GM12878 (cell line): ENCODE results near the gene WIPF1. TPM values are rescaled to one million over a fixed set of nuclear protein-coding genes. Genes with fewer than 3 reads are reported as not detected.

Experiments used
- ATAC-seq: fragments of 200-7000 bp; cut with Tn5 transposase; 3 replicates; pipeline ENCODE4 v1.9.1; 2020; ENCODE audit warnings: mild to moderate bottlenecking, moderate library complexity
- BruUV-seq: library from RNA; stranded (reverse); fragments of 400-500 nt; replicated peaks from 2 replicates; lab custom pipeline; 2021; lab: Mats Ljungman, UMichigan
- CTCF ChIA-PET: fragments of 300-600 bp; sonication (Branson Sonifier 250); formaldehyde crosslinking; extraction: SDS; loops from one replicate; lab custom pipeline; 2021; ENCODE audit warnings: inconsistent platforms; lab: Yijun Ruan, JAX
- POLR2A ChIA-PET: fragments of 350-600 bp; formaldehyde crosslinking; extraction: SDS; loops from one replicate; lab custom pipeline; 2021; ENCODE audit warnings: inconsistent platforms; lab: Charles Lee
- RAD21 ChIA-PET: fragments of 300-600 bp; sonication (Branson Sonifier 250); formaldehyde crosslinking; loops from one replicate; lab custom pipeline; 2023; ENCODE audit warnings: antibody characterized with exemption; ENCODE audit not compliant: unreplicated experiment; lab: Charles Lee
- SMC1A ChIA-PET: fragments of 300-600 bp; sonication (Branson Sonifier 250); formaldehyde crosslinking; loops from one replicate; lab custom pipeline; 2023; ENCODE audit not compliant: unreplicated experiment, uncharacterized antibody; lab: Charles Lee
- DNase-seq: peaks from one replicate; pipeline ENCODE4 v3.0.0-alpha.2; 2011; ENCODE audit warnings: low read depth, low spot score
- FAIRE-seq: peaks from 3 replicates; lab custom pipeline; 2011; peaks lifted over from hg19 to GRCh38; lab: Jason Lieb, UNC
- H2AFZ ChIP-seq: 2 replicates; pipeline ENCODE4 v1.6.0; 2011; ENCODE audit warnings: low read depth, low read length, control low read depth; ENCODE audit not compliant: control insufficient read depth
- H3K27ac ChIP-seq: 2 replicates; pipeline ENCODE4 v1.5.1; 2011; ENCODE audit warnings: control low read depth; ENCODE audit not compliant: control insufficient read depth, insufficient read depth
- H3K27me3 ChIP-seq, 2 experiments: replicated peaks in 1 of 2; 2 replicates each; pipeline versions ENCODE4 v1.6.0 to v1.6.1; 2011; ENCODE audit warnings: low read length in 1 of 2; ENCODE audit not compliant: control insufficient read depth in 2 of 2, insufficient read depth in 2 of 2
- H3K36me3 ChIP-seq, 2 experiments: 2 replicates each; pipeline ENCODE4 v1.5.1; 2011; ENCODE audit warnings: low read length in 1 of 2; ENCODE audit not compliant: control insufficient read depth in 2 of 2, insufficient read depth in 2 of 2
- H3K4me1 ChIP-seq: 2 replicates; pipeline ENCODE4 v1.6.1; 2011; ENCODE audit warnings: mild to moderate bottlenecking, low read length, moderate library complexity, mixed read lengths; ENCODE audit not compliant: control insufficient read depth, insufficient read depth
- H3K4me2 ChIP-seq: 2 replicates; pipeline ENCODE4 v1.6.0; 2011; ENCODE audit warnings: control low read depth; ENCODE audit not compliant: control insufficient read depth, insufficient read depth
- H3K4me3 ChIP-seq: fragments of 200-600 bp; sonication (generic); 2 replicates; pipeline ENCODE4 v1.5.1; 2016
- H3K79me2 ChIP-seq: 2 replicates; pipeline ENCODE4 v1.6.0; 2011; ENCODE audit warnings: low read length; ENCODE audit not compliant: control insufficient read depth, insufficient read depth
- H3K9ac ChIP-seq: 2 replicates; pipeline ENCODE4 v1.8.0; 2011; ENCODE audit warnings: low read length, control low read depth, mixed read lengths; ENCODE audit not compliant: control insufficient read depth, insufficient read depth
- H3K9me3 ChIP-seq: replicated peaks from 3 replicates; pipeline ENCODE4 v1.5.1; 2011; ENCODE audit warnings: mild to moderate bottlenecking, low read length; ENCODE audit not compliant: control insufficient read depth, insufficient read depth
- H4K20me1 ChIP-seq: 2 replicates; pipeline ENCODE4 v1.6.0; 2011; ENCODE audit not compliant: control insufficient read depth, insufficient read depth
- BACH1 ChIP-seq: fragments of 450-650 bp; IDR thresholded peaks from 2 replicates; pipeline ENCODE4 v1.6.1; 2017; ENCODE audit warnings: mild to moderate bottlenecking, borderline replicate concordance
- BCL3 ChIP-seq: IDR thresholded peaks from 2 replicates; pipeline ENCODE4 v1.6.1; 2011; ENCODE audit warnings: borderline replicate concordance, low read depth, mild to moderate bottlenecking, moderate library complexity, low read length; ENCODE audit not compliant: insufficient read depth, poor library complexity, severe bottlenecking
- CBFB ChIP-seq: IDR thresholded peaks from 2 replicates; pipeline ENCODE4 v1.6.1; 2016; ENCODE audit warnings: antibody characterized with exemption, low read depth
- FOXM1 ChIP-seq: IDR thresholded peaks from 2 replicates; pipeline ENCODE4 v1.6.1; 2012; ENCODE audit warnings: low read depth, mild to moderate bottlenecking, inconsistent platforms, low read length, moderate library complexity
- GATAD2B ChIP-seq: fragments of 450-650 bp; conservative IDR thresholded peaks from 2 replicates; pipeline ENCODE4 v1.6.1; 2017; ENCODE audit warnings: low read depth, mild to moderate bottlenecking, moderate library complexity
- IRF5 ChIP-seq: fragments of 450-650 bp; IDR thresholded peaks from 2 replicates; pipeline ENCODE4 v1.6.1; 2017; ENCODE audit warnings: borderline replicate concordance
- KDM1A ChIP-seq: fragments of 200-600 bp; sonication (generic); IDR thresholded peaks from 2 replicates; pipeline ENCODE4 v1.6.1; 2016; ENCODE audit warnings: borderline replicate concordance
- KLF5 ChIP-seq: fragments of 450-650 bp; IDR thresholded peaks from 2 replicates; pipeline ENCODE4 v1.6.1; 2014; ENCODE audit warnings: mild to moderate bottlenecking; ENCODE audit not compliant: partially characterized antibody
- MTA2 ChIP-seq: fragments of 450-650 bp; IDR thresholded peaks from 2 replicates; pipeline ENCODE4 v1.6.1; 2016; ENCODE audit warnings: low read depth, mild to moderate bottlenecking, moderate library complexity
- NBN ChIP-seq: fragments of 450-650 bp; IDR thresholded peaks from 2 replicates; pipeline ENCODE4 v1.6.1; 2016
- PKNOX1 ChIP-seq: fragments of 450-650 bp; IDR thresholded peaks from 2 replicates; pipeline ENCODE4 v1.6.1; 2016; ENCODE audit warnings: mild to moderate bottlenecking
- SMAD5 ChIP-seq: IDR thresholded peaks from 2 replicates; pipeline ENCODE4 v1.6.1; 2016; ENCODE audit warnings: antibody characterized with exemption, low read depth
- SUPT20H ChIP-seq: IDR thresholded peaks from 2 replicates; pipeline ENCODE4 v1.6.1; 2011; ENCODE audit warnings: low read depth, mild to moderate bottlenecking, low read length, moderate library complexity, borderline replicate concordance; ENCODE audit not compliant: control insufficient read depth
- TCF12 ChIP-seq: IDR thresholded peaks from 2 replicates; pipeline ENCODE4 v1.6.1; 2011; ENCODE audit warnings: low read depth, mild to moderate bottlenecking, low read length
- USF2 ChIP-seq: IDR thresholded peaks from 2 replicates; pipeline ENCODE4 v1.6.1; 2011; ENCODE audit warnings: low read depth, low read length, improper control_type of control experiment, borderline replicate concordance
- ZBED1 ChIP-seq: IDR thresholded peaks from 2 replicates; pipeline ENCODE4 v1.6.1; 2016; ENCODE audit warnings: borderline replicate concordance
- ZNF687 ChIP-seq: fragments of 450-650 bp; IDR thresholded peaks from 2 replicates; pipeline ENCODE4 v1.6.1; 2017; ENCODE audit warnings: mild to moderate bottlenecking, moderate library complexity
- WGBS: methylation state at CpG from one replicate; pipeline ENCODE4 v1.1.6; 2016; ENCODE audit warnings: low lambda C conversion rate; ENCODE audit not compliant: insufficient replicate concordance, insufficient coverage; ENCODE audit errors: missing lambda C conversion rate; 5-methylcytosine and 5-hydroxymethylcytosine counted together
- in situ Hi-C: fragments of 300-500 bp; cut with MboI; formaldehyde crosslinking; loops from 9 replicates; pipeline ENCODE4 v1.14.3; 2018; ENCODE audit warnings: mixed read lengths
- intact Hi-C: fragments of 100-400 bp; cut with micrococcal nuclease; formaldehyde crosslinking; loops from one replicate; pipeline ENCODE4 v1.14.2; 2022; ENCODE audit not compliant: unreplicated experiment
- polyA plus RNA-seq, 11 experiments: library from polyadenylated mRNA; depleted of rRNA in 4 of 11; unstranded in 6 of 11; stranded (reverse) in 5 of 11; fragments of >200 nt; fragmentation: Nextera tagmentation in 4 of 11; fragmentation: Illumina TruSeq in 1 of 11; extraction: Ambion mirVana in 4 of 11; extraction: Trizol in 1 of 11; gene quantifications; 1 replicate in 1 of 11; 2 replicates in 10 of 11; pipeline versions ENCODE4 v1.2.1 to v1.2.3, GENCODE V29; 2011 to 2016; ENCODE audit warnings: inconsistent platforms in 2 of 11, missing spikeins in 2 of 11, low read depth in 1 of 11
- total RNA-seq, 4 experiments: library from RNA; depleted of rRNA in 3 of 4; stranded (reverse); fragments of >200 nt in 3 of 4; fragmentation: Illumina TruSeq in 1 of 4; extraction: Trizol in 1 of 4; gene quantifications; 2 replicates each; pipeline versions ENCODE4 v1.2.1 to v1.2.3, GENCODE V29; 2013 to 2021

The WIPF1 gene
- total and polyA plus RNA-seq, 10 of the 15 experiments (the other 5 are each of a cell fraction or from before 2014, with no cell fraction given): 23.1 to 188 (median 68.9) TPM

GRCh38 chr2:174643356-174643755 is 45.8 kb upstream of the WIPF1 start:
- ChIA-PET CTCF (interaction anchor here (0.8 to 1.7 kb wide), 4 partner anchors 9 to 54 kb away, joined by 3 to 6 read pairs (median 3); no protein-coding TSS in a partner anchor), POLR2A (no interaction called here), RAD21 (no interaction called here), SMC1A (interaction anchor here (1.0 to 1.7 kb wide), 5 partner anchors 15 to 50 kb away, joined by 3 to 7 read pairs (median 4); no protein-coding TSS in a partner anchor)
- FAIRE-seq: no peak
- no peak overlapping the region for H3K27ac ChIP-seq
- H3K27me3 ChIP-seq: no peaks in the 10 kb centered on the region
- no peak overlapping the region for H3K4me2 ChIP-seq
- no peaks in the 10 kb centered on the region for H3K36me3 ChIP-seq
- ATAC-seq: no peak
- no peak for DNase-seq
- no peak for TF ChIP-seq ZNF687
- no peak for TF ChIP-seq KLF5
- TF ChIP-seq FOXM1: no peak
- TF ChIP-seq IRF5: no peak
- TF ChIP-seq KDM1A: no peak
- TF ChIP-seq BACH1: no peak
- no peak for TF ChIP-seq MTA2
- no peak for TF ChIP-seq GATAD2B
- TF ChIP-seq BCL3: no peak
- TF ChIP-seq PKNOX1: no peak
- no peak for TF ChIP-seq USF2
- no peak for TF ChIP-seq SMAD5
- no peak for TF ChIP-seq SUPT20H
- no peak for TF ChIP-seq CBFB
- no peak for TF ChIP-seq ZBED1
- TF ChIP-seq NBN: no peak
- no peak for TF ChIP-seq TCF12
- H3K4me3 ChIP-seq: no peak overlapping the region
- no peaks in the 10 kb centered on the region for H4K20me1 ChIP-seq
- in situ Hi-C loops (no loop called here), intact Hi-C loops (no loop called here)
- H3K4me1 ChIP-seq: no peaks in the 10 kb centered on the region
- H3K9me3 ChIP-seq: no peaks in the 10 kb centered on the region
- H3K9ac ChIP-seq: no peak overlapping the region
- BruUV-seq: no TSS peak
- no peaks in the 10 kb centered on the region for H3K79me2 ChIP-seq
- WGBS: 84% methylated on average over 6 of the region's 6 CpGs
- H2AFZ ChIP-seq: no peak overlapping the region
